GM19193 (cell line): ENCODE results near the gene RPGR.

ENCODE experiments used
- POLR2A ChIP-seq: IDR thresholded peaks from 4 replicates; pipeline ENCODE4 v1.6.1; 2011; ENCODE audit not compliant: insufficient read depth, insufficient read length; ENCODE audit errors: extremely low read depth

The RPGR gene

GRCh38 chrX:38346150-38346549 lies 18.8 kb upstream of the RPGR start:
- TF ChIP-seq POLR2A, result no peak

DNA sequence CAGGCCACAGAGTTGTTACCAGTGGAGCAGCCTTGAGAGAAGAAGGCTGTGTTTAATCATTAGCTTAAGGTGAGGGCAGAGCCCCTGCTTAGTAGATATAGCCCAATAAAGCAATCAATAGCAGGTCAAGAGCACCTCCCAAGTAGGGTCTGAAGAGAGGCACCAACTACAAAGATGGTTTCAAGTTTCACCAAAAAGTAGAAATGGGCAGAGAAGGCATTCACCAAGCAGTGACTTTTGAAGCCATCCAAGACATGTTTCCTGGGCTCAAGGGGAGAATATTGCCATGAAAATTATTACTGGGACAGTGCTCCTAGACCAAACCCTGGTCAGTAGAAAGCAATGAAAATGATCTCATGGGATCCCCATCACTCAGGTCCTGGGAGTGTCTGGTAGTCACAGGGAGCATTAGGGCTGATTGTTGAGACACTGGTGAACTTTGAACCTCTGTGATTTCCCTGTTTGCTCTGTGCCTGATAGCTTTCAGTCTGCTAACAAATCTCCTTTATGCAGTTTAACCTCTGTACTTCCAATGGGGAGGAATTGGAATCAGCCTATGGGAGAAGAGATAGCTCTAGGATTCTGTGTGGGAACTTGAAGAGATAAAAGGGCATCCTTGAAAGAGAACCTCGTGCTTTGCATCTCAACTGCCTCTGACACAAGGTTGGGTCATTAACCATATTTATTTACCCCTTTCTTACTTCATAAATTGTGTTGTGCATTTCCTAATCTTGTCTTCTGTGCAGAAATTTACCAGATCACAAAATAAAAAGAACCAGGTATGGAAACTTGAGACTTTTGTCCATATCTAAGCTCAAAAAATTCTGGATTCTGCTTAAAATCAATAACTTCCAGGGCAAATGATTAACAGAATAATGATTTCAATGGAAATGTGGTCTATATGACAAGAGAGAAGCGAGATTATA lies 15.8 kb upstream of the RPGR start:
- TF ChIP-seq POLR2A, result no peak

GRCh38 chrX:38341442-38341841 lies 14.1 kb upstream of the RPGR start:
- no peak for TF ChIP-seq POLR2A

DNA sequence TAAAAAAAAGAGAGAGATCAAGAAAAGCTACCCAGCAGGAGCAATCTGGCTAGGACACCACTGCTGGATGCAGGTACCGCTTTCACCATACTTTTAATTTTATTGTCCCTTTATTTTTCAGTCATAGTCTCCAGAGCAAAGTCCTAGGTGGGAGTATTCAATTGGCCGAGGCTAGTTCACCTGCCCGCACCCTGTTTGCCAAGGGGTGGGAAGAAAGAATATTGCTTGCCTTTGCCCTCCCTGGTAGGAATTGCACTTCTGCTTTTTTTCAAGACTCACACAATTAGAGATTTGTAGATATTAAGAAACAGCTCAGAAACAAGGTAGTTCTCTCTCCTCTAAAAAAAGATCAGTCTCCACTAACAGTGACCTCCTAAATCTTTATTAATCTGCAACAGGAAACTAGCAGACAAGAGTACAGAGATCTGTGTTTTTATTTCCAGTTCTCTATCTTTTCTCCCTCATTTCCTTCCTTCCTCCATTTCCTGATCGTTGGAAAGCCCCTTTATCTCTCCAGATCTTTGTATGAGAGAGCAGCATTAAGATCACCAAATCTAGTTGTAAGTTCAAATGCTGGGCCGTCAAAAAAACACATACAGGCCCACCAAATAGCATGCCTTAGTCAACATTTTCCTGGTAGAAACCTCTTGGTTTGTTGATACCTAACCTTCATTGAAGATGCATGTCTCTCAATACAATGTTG lies 9.4 kb upstream of the RPGR start:
- no peak for TF ChIP-seq POLR2A

GRCh38 chrX:38335382-38335781 lies 8.1 kb upstream of the RPGR start:
- no peak for TF ChIP-seq POLR2A

DNA sequence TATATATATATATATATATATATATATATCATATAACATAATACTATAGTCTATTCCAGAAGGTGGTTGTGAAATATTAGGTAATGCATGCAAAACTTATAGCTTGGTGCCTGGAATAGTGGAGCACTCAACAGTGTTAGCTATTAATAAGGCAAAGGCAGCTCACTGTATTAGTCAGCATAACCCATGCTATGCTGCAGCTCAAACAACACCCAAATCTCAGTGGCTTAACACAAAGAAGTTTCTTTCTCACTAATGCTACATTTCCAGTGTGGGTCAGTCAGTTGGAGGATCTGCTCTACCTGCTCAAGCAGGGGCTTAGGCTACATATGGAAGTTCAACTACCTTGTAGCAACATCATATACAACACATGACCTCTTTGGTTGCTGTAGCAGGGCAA lies 5.2 kb upstream of the RPGR start:
- no peak for TF ChIP-seq POLR2A

- no peak for TF ChIP-seq POLR2A
Observed at GRCh38 chrX:38327775-38328081, 419 bp upstream of the RPGR start.

GRCh38 chrX:38326086-38326485 lies 1.2 kb downstream of the RPGR start:
- TF ChIP-seq POLR2A, result no peak

- no peak for TF ChIP-seq POLR2A
Observed at GRCh38 chrX:38320819-38321218, 6.5 kb downstream of the RPGR start.

- no peak for TF ChIP-seq POLR2A
Observed at GRCh38 chrX:38318606-38319005, 8.7 kb downstream of the RPGR start.

GRCh38 chrX:38318196-38318595 lies 9.1 kb downstream of the RPGR start:
- TF ChIP-seq POLR2A, result no peak

- TF ChIP-seq POLR2A, result no peak
Observed at GRCh38 chrX:38315186-38315585, 12.1 kb downstream of the RPGR start.

DNA sequence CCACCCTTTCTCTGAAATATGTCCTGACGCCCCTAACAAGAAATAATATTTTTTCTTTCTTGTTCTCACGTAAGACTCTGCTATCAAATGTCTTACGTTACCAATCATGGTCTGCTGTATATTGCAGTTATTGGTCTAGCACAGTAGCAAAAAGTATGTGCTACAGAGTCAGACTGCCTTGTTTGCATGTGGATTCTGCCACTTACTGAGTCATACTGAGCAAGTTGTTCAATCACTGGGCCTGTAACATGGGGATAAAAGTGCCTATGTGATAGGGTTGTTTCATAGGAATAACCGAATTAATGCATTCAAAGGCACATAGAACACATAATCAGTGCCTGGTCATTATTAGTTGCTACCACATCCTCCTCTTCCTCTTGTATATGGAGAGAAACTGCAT lies 14.1 kb downstream of the RPGR start:
- no peak for TF ChIP-seq POLR2A

GRCh38 chrX:38312436-38312835 lies 14.9 kb downstream of the RPGR start:
- no peak for TF ChIP-seq POLR2A

- no peak for TF ChIP-seq POLR2A
Observed at GRCh38 chrX:38311743-38312142, 15.6 kb downstream of the RPGR start.

- no peak for TF ChIP-seq POLR2A
Observed at GRCh38 chrX:38305971-38306370, 21.3 kb downstream of the RPGR start.
